HepG2 (cell line): ENCODE data around the gene NKD1. TPM values are rescaled to one million over a fixed set of nuclear protein-coding genes. Genes with fewer than 3 reads are reported as not detected.

Experiments used
- ARNT ChIP-seq: fragments of 450-650 bp; IDR thresholded peaks from 2 replicates; pipeline ENCODE4 v1.6.1; 2017
- CREM ChIP-seq, 2 experiments: sonication (generic) in 1 of 2; formaldehyde crosslinking in 1 of 2; IDR thresholded peaks; 2 replicates each; pipeline versions ENCODE4 v1.4.0 to v1.6.1; 2016 to 2020; ENCODE audit warnings: antibody characterized with exemption in 1 of 2, mild to moderate bottlenecking in 1 of 2, missing genetic modification reagents in 1 of 2
- HMGA1 ChIP-seq: sonication (generic); formaldehyde crosslinking; conservative IDR thresholded peaks from 2 replicates; pipeline ENCODE4 v1.4.0; 2020; ENCODE audit warnings: missing genetic modification reagents
- MED8 ChIP-seq: sonication (generic); formaldehyde crosslinking; IDR thresholded peaks from 2 replicates; pipeline ENCODE4 v1.8.1; 2023; ENCODE audit warnings: mild to moderate bottlenecking, missing genetic modification reagents; ENCODE audit not compliant: insufficient replicate concordance
- PLSCR1 ChIP-seq: sonication (generic); formaldehyde crosslinking; IDR thresholded peaks from 2 replicates; pipeline ENCODE4 v1.5.0; 2020; ENCODE audit warnings: missing genetic modification reagents, mild to moderate bottlenecking, borderline replicate concordance
- PRDM4 ChIP-seq: sonication (generic); formaldehyde crosslinking; IDR thresholded peaks from 2 replicates; pipeline ENCODE4 v1.9.0; 2021; ENCODE audit warnings: missing genetic modification reagents, borderline replicate concordance
- PRPF4 ChIP-seq: fragments of 200-400 bp; formaldehyde crosslinking; IDR thresholded peaks from 2 replicates; pipeline ENCODE4 v1.6.1; 2016; ENCODE audit warnings: low read length, low read depth; ENCODE audit not compliant: poor library complexity, severe bottlenecking
- SNAPC2 ChIP-seq: sonication (generic); formaldehyde crosslinking; IDR thresholded peaks from 2 replicates; pipeline ENCODE4 v1.8.1; 2022; ENCODE audit warnings: mild to moderate bottlenecking, missing genetic modification reagents
- TBX3 ChIP-seq: fragments of 450-650 bp; IDR thresholded peaks from 2 replicates; pipeline ENCODE4 v1.6.1; 2017; ENCODE audit warnings: antibody characterized with exemption, mild to moderate bottlenecking, inconsistent platforms, borderline replicate concordance
- ZKSCAN8 ChIP-seq: IDR thresholded peaks from 2 replicates; pipeline ENCODE4 v1.6.1; 2016; ENCODE audit warnings: borderline replicate concordance, missing genetic modification reagents, missing compliant biosample characterization
- ZNF251 ChIP-seq: sonication (generic); formaldehyde crosslinking; IDR thresholded peaks from 2 replicates; pipeline ENCODE4 v1.9.0; 2021; ENCODE audit warnings: mild to moderate bottlenecking, missing genetic modification reagents
- ZNF567 ChIP-seq: sonication (generic); formaldehyde crosslinking; IDR thresholded peaks from 2 replicates; pipeline ENCODE4 v1.8.1; 2023; ENCODE audit warnings: mild to moderate bottlenecking, missing genetic modification reagents, borderline replicate concordance
- ZNF577 ChIP-seq: sonication (generic); formaldehyde crosslinking; IDR thresholded peaks from 2 replicates; pipeline ENCODE4 v1.4.0; 2020; ENCODE audit warnings: mild to moderate bottlenecking, low read depth, missing genetic modification reagents, borderline replicate concordance
- ZNF768 ChIP-seq: sonication (generic); formaldehyde crosslinking; IDR thresholded peaks from 2 replicates; pipeline ENCODE4 v1.4.0; 2020; ENCODE audit warnings: missing genetic modification reagents
- polyA plus RNA-seq, 8 experiments: library from polyadenylated mRNA; depleted of rRNA in 3 of 8; stranded (reverse) in 7 of 8; unstranded in 1 of 8; fragments of >200 nt; fragmentation: Illumina TruSeq in 4 of 8; extraction: Trizol in 4 of 8; gene quantifications; 2 replicates each; pipeline versions ENCODE4 v1.2.1 to v1.2.3, GENCODE V29; 2011 to 2016; ENCODE audit warnings: low read depth in 4 of 8, missing spikeins in 1 of 8, mixed read lengths in 1 of 8; ENCODE audit not compliant: insufficient read depth in 1 of 8
- total RNA-seq, 5 experiments: library from RNA; depleted of rRNA; stranded (reverse); fragments of >200 nt; fragmentation: Illumina TruSeq; extraction: Trizol; gene quantifications; 2 replicates each; pipeline ENCODE4 v1.2.3, GENCODE V29; 2016; ENCODE audit warnings: low read depth in 1 of 5
- TF ChIP-seq, protein P1 (sequence below): sonication (generic); formaldehyde crosslinking; IDR thresholded peaks from 2 replicates; pipeline ENCODE4 v1.4.0; 2020; ENCODE audit warnings: missing genetic modification reagents
- TF ChIP-seq, protein P2 (sequence below), 2 experiments: sonication (generic) in 1 of 2; formaldehyde crosslinking in 1 of 2; IDR thresholded peaks; 2 replicates each; pipeline versions ENCODE4 v1.5.1 to v1.6.1; 2011 to 2020; ENCODE audit warnings: borderline replicate concordance in 1 of 2, low read depth in 1 of 2, low read length in 1 of 2, mild to moderate bottlenecking in 1 of 2, missing genetic modification reagents in 1 of 2, moderate library complexity in 1 of 2

NKD1 gene
- total and polyA plus RNA-seq, 2 of the 13 experiments (the other 11 are each of a cell fraction or from before 2014, with no cell fraction given), result 70.4 to 121 TPM

- TF ChIP-seq MED8 (CRISPR knock-in tag) (peak; percentile 98), SNAPC2 (peak; percentile 58; the same call in 1 of the 2 replicates), ZNF567 (CRISPR knock-in tag) (no peak), ZNF577 (CRISPR knock-in tag) (no peak), ARNT (peak; percentile 90; the same call in 1 of the 2 replicates), TBX3 (peak; percentile 80; the same call in 1 of the 2 replicates), PRDM4 (CRISPR knock-in tag) (no peak), ZNF251 (CRISPR knock-in tag) (no peak), CREM (IDR thresholded peaks at IDR 0.05) (peak; percentile 95), CREM (CRISPR knock-in tag; IDR thresholded peaks at IDR 0.05) (no peak), HMGA1 (CRISPR knock-in tag) (no peak), PRPF4 (no peak), ZKSCAN8 (peak; percentile 94), PLSCR1 (no peak), ZNF768 (peak; percentile 50; the same call in 1 of the 2 replicates)
- TF ChIP-seq, protein P1, sequence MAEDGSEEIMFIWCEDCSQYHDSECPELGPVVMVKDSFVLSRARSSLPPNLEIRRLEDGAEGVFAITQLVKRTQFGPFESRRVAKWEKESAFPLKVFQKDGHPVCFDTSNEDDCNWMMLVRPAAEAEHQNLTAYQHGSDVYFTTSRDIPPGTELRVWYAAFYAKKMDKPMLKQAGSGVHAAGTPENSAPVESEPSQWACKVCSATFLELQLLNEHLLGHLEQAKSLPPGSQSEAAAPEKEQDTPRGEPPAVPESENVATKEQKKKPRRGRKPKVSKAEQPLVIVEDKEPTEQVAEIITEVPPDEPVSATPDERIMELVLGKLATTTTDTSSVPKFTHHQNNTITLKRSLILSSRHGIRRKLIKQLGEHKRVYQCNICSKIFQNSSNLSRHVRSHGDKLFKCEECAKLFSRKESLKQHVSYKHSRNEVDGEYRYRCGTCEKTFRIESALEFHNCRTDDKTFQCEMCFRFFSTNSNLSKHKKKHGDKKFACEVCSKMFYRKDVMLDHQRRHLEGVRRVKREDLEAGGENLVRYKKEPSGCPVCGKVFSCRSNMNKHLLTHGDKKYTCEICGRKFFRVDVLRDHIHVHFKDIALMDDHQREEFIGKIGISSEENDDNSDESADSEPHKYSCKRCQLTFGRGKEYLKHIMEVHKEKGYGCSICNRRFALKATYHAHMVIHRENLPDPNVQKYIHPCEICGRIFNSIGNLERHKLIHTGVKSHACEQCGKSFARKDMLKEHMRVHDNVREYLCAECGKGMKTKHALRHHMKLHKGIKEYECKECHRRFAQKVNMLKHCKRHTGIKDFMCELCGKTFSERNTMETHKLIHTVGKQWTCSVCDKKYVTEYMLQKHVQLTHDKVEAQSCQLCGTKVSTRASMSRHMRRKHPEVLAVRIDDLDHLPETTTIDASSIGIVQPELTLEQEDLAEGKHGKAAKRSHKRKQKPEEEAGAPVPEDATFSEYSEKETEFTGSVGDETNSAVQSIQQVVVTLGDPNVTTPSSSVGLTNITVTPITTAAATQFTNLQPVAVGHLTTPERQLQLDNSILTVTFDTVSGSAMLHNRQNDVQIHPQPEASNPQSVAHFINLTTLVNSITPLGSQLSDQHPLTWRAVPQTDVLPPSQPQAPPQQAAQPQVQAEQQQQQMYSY (CRISPR knock-in tag), result no peak
- TF ChIP-seq, protein P2, sequence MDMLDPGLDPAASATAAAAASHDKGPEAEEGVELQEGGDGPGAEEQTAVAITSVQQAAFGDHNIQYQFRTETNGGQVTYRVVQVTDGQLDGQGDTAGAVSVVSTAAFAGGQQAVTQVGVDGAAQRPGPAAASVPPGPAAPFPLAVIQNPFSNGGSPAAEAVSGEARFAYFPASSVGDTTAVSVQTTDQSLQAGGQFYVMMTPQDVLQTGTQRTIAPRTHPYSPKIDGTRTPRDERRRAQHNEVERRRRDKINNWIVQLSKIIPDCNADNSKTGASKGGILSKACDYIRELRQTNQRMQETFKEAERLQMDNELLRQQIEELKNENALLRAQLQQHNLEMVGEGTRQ (IDR thresholded peaks at IDR 0.05; ENCODE audit: low read depth, low read length), result no peak
- TF ChIP-seq, protein P2 (CRISPR knock-in tag; IDR thresholded peaks at IDR 0.05; ENCODE audit: borderline replicate concordance), result no peak
These were observed 27.5 kb upstream of the NKD1 start (continued) for GRCh38 chr16:50520451-50521245.
